B cell (primary cell): ENCODE data around the gene PGA4. TPM values are rescaled to one million over a fixed set of nuclear protein-coding genes. Genes with fewer than 3 reads are reported as not detected.

Experiments used
- ATAC-seq: fragments of 200-7000 bp; cut with Tn5 transposase; one replicate; pipeline ENCODE4 v1.10.0; 2021; ENCODE audit warnings: low read depth, mild to moderate bottlenecking, moderate number of reproducible peaks, moderate library complexity
- CTCF ChIA-PET: fragments of 350-600 bp; sonication (Branson Sonifier 250); formaldehyde crosslinking; loops from one replicate; lab custom pipeline; 2021; ENCODE audit warnings: antibody characterized with exemption, inconsistent platforms; lab: Charles Lee
- POLR2A ChIA-PET: fragments of 350-600 bp; sonication (Branson Sonifier 250); formaldehyde crosslinking; loops from one replicate; lab custom pipeline; 2021; ENCODE audit warnings: antibody characterized with exemption; lab: Charles Lee
- DNase-seq: peaks from one replicate; pipeline ENCODE4 v3.0.0; 2013
- H2AFZ ChIP-seq: 2 replicates; pipeline ENCODE4 v1.6.1; 2012; ENCODE audit warnings: mild to moderate bottlenecking, low read depth, low read length; ENCODE audit not compliant: insufficient read depth, poor library complexity, severe bottlenecking
- H3K27ac ChIP-seq, 2 donors: 1 replicate in 1 of 2; 2 replicates in 1 of 2; pipeline ENCODE4 v1.5.1; 2012 to 2013; ENCODE audit warnings: low read length in 2 of 2, mild to moderate bottlenecking in 2 of 2, moderate library complexity in 1 of 2
- H3K27me3 ChIP-seq, 4 experiments: fragments of 200-600 bp in 1 of 4; sonication (generic) in 1 of 4; replicated peaks in 1 of 4; 1 replicate in 2 of 4; 2 replicates in 2 of 4; pipeline versions ENCODE4 v1.6.1 to v1.7.0; 2013 to 2016; ENCODE audit warnings: low read length in 3 of 4, mild to moderate bottlenecking in 2 of 4, mixed read lengths in 1 of 4, moderate library complexity in 1 of 4; ENCODE audit not compliant: insufficient read depth in 4 of 4, control insufficient read depth in 3 of 4; ENCODE audit errors: control extremely low read depth in 1 of 4
- H3K36me3 ChIP-seq, 2 experiments: replicated peaks in 1 of 2; 1 replicate in 1 of 2; 2 replicates in 1 of 2; pipeline versions ENCODE4 v1.6.1 to v1.7.1; 2013; ENCODE audit warnings: low read length in 1 of 2; ENCODE audit not compliant: insufficient read depth in 2 of 2, control insufficient read depth in 1 of 2; ENCODE audit errors: control extremely low read depth in 1 of 2, extremely low read depth in 1 of 2
- H3K4me1 ChIP-seq, 2 donors: fragments of 200-600 bp in 1 of 2; sonication (generic) in 1 of 2; 1 replicate in 1 of 2; 2 replicates in 1 of 2; pipeline versions ENCODE4 v1.5.1 to v1.6.1; 2013 to 2017; ENCODE audit warnings: low read length in 2 of 2; ENCODE audit not compliant: control insufficient read depth in 2 of 2, insufficient read depth in 2 of 2
- H3K4me2 ChIP-seq: replicated peaks from 2 replicates; pipeline ENCODE3; 2012; ENCODE audit warnings: mild to moderate bottlenecking, low read depth, low read length; ENCODE audit not compliant: poor library complexity, severe bottlenecking
- H3K4me3 ChIP-seq, 5 experiments: fragments of 200-600 bp in 1 of 5; sonication (generic) in 1 of 5; 1 replicate in 3 of 5; 2 replicates in 2 of 5; pipeline versions ENCODE4 v1.5.1 to v1.7.0; 2011 to 2016; ENCODE audit warnings: low read length in 4 of 5, mild to moderate bottlenecking in 4 of 5, low read depth in 2 of 5, control low read depth in 1 of 5, moderate library complexity in 1 of 5; ENCODE audit not compliant: insufficient read depth in 1 of 5; ENCODE audit errors: control extremely low read depth in 1 of 5, extremely low read depth in 1 of 5
- H3K79me2 ChIP-seq: fragments of 200-600 bp; sonication (generic); one replicate; pipeline ENCODE4 v1.6.0; 2016; ENCODE audit warnings: low read length; ENCODE audit not compliant: control insufficient read depth, insufficient read depth
- H3K9ac ChIP-seq: fragments of 200-600 bp; sonication (generic); 2 replicates; pipeline ENCODE4 v1.6.1; 2017; ENCODE audit warnings: mild to moderate bottlenecking, low read length, moderate library complexity
- H3K9me3 ChIP-seq, 3 donors: one replicate each; pipeline versions ENCODE4 v1.6.1 to v1.7.1; 2013; ENCODE audit warnings: low read length in 2 of 3; ENCODE audit not compliant: control insufficient read depth in 2 of 3, insufficient read depth in 1 of 3; ENCODE audit errors: control extremely low read depth in 1 of 3
- H4K20me1 ChIP-seq: 2 replicates; pipeline ENCODE4 v1.6.0; 2012; ENCODE audit warnings: mild to moderate bottlenecking, low read length; ENCODE audit not compliant: insufficient read depth, control insufficient read depth, poor library complexity, severe bottlenecking
- H3K27ac Mint-ChIP-seq: one replicate; pipeline ENCODE4 v1.8.0; 2021; ENCODE audit warnings: mixed read lengths
- H3K27me3 Mint-ChIP-seq: one replicate; pipeline ENCODE4 v1.8.0; 2021; ENCODE audit warnings: mixed read lengths
- H3K4me1 Mint-ChIP-seq: one replicate; pipeline ENCODE4 v1.8.0; 2021; ENCODE audit warnings: mixed read lengths
- H3K4me3 Mint-ChIP-seq: one replicate; pipeline ENCODE4 v1.8.0; 2021; ENCODE audit warnings: mixed read lengths
- H3K9me3 Mint-ChIP-seq: one replicate; pipeline ENCODE4 v1.8.0; 2022; ENCODE audit warnings: mixed read lengths; ENCODE audit not compliant: insufficient read depth
- EZH2 ChIP-seq: IDR thresholded peaks from 2 replicates; pipeline ENCODE4 v1.6.1; 2012; ENCODE audit warnings: borderline replicate concordance, low read depth, mild to moderate bottlenecking, moderate library complexity, low read length; ENCODE audit not compliant: insufficient read depth, poor library complexity, severe bottlenecking
- WGBS: methylation state at CpG from one replicate; pipeline ENCODE4 v1.1.5; 2013; ENCODE audit warnings: missing lambda C conversion rate; ENCODE audit not compliant: insufficient coverage; 5-methylcytosine and 5-hydroxymethylcytosine counted together
- intact Hi-C: fragments of 100-400 bp; cut with micrococcal nuclease; formaldehyde crosslinking; loops from one replicate; pipeline ENCODE4 v1.10.0; 2022
- polyA plus RNA-seq: library from polyadenylated mRNA; depleted of rRNA; stranded (reverse); fragments of >200 nt; gene quantifications from 2 replicates; pipeline ENCODE4 v1.2.3, GENCODE V29; 2012
- total RNA-seq, 2 donors: library from RNA; stranded (reverse); fragments of 120-200 nt in 1 of 2; gene quantifications; 1 replicate in 1 of 2; 2 replicates in 1 of 2; pipeline versions ENCODE4 v1.2.3 to v1.2.4, GENCODE V29; 2013 to 2022
- TF ChIP-seq, protein P1 (sequence below): fragments of 200-600 bp; IDR thresholded peaks from one replicate; pipeline ENCODE4 v1.8.0; 2022; ENCODE audit warnings: antibody characterized with exemption, mild to moderate bottlenecking

PGA4 gene
- total and polyA plus RNA-seq, 2 donors (not counting 1 experiment from before 2014, with no cell fraction given), result not detected

- Histone ChIP-seq H4K20me1 (no peaks in the 10 kb centered on the region), H3K4me2 (no peak overlapping the region), H3K4me1 (no peaks in the 10 kb centered on the region), H3K36me3 (no peaks in the 10 kb centered on the region), H3K4me3 (no peak overlapping the region), H3K27me3 (no peaks in the 10 kb centered on the region), H3K9ac (no peak overlapping the region), H3K27ac (no peak overlapping the region), H3K79me2 (no peaks in the 10 kb centered on the region), H3K9me3 (peaks cover 0 to 3% (median 3%) of the 10 kb centered on the region in 3 donors), H2AFZ (no peak overlapping the region)
- ChIA-PET POLR2A (no interaction called here), CTCF (interaction anchor here (1.3 to 6.5 kb wide), 4 partner anchors 61 to 362 kb away, joined by 3 to 80 read pairs (median 30); partner anchors contain the start of gene CD6)
- 85% methylated on average over 6 of the region's 8 CpGs for WGBS
- DNase-seq (no peak), ATAC-seq (no peak)
- intact Hi-C loops, result no loop called here
- H3K27me3 Mint-ChIP-seq, result peaks cover 13% of the 10 kb centered on the region
- no peak overlapping the region for H3K27ac Mint-ChIP-seq
- TF ChIP-seq EZH2, result no peak
- TF ChIP-seq, protein P1, sequence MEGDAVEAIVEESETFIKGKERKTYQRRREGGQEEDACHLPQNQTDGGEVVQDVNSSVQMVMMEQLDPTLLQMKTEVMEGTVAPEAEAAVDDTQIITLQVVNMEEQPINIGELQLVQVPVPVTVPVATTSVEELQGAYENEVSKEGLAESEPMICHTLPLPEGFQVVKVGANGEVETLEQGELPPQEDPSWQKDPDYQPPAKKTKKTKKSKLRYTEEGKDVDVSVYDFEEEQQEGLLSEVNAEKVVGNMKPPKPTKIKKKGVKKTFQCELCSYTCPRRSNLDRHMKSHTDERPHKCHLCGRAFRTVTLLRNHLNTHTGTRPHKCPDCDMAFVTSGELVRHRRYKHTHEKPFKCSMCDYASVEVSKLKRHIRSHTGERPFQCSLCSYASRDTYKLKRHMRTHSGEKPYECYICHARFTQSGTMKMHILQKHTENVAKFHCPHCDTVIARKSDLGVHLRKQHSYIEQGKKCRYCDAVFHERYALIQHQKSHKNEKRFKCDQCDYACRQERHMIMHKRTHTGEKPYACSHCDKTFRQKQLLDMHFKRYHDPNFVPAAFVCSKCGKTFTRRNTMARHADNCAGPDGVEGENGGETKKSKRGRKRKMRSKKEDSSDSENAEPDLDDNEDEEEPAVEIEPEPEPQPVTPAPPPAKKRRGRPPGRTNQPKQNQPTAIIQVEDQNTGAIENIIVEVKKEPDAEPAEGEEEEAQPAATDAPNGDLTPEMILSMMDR, result no peak
- no peak overlapping the region for H3K4me3 Mint-ChIP-seq
- H3K9me3 Mint-ChIP-seq, result no peaks in the 10 kb centered on the region
- H3K4me1 Mint-ChIP-seq, result peaks cover 3% of the 10 kb centered on the region
Measured at GRCh38 chr11:61189933-61190332, 32.2 kb upstream of the PGA4 start.

GRCh38 chr11:61193596-61193995 lies 28.6 kb upstream of the PGA4 start:
- intact Hi-C loops, result no loop called here
- Histone ChIP-seq H3K4me2 (no peak overlapping the region), H2AFZ (no peak overlapping the region), H3K9me3 (peaks cover 0 to 3% (median 3%) of the 10 kb centered on the region in 3 donors), H3K27ac (no peak overlapping the region), H3K4me3 (no peak overlapping the region), H3K27me3 (peaks cover 0 to 3% (median 0%) of the 10 kb centered on the region in 4 experiments), H3K79me2 (no peaks in the 10 kb centered on the region), H3K9ac (no peak overlapping the region), H3K36me3 (no peaks in the 10 kb centered on the region), H3K4me1 (no peaks in the 10 kb centered on the region), H4K20me1 (no peaks in the 10 kb centered on the region)
- no peaks in the 10 kb centered on the region for H3K9me3 Mint-ChIP-seq
- 75% methylated on average over 8 of the region's 12 CpGs for WGBS
- TF ChIP-seq, protein P1, result no peak
- no peak for TF ChIP-seq EZH2
- ChIA-PET POLR2A (no interaction called here), CTCF (interaction anchor here (0.9 kb wide), 1 partner anchor 363 kb away, joined by 3 read pairs; no protein-coding TSS in a partner anchor)
- no peaks in the 10 kb centered on the region for H3K4me1 Mint-ChIP-seq
- H3K27ac Mint-ChIP-seq, result no peak overlapping the region
- no peak overlapping the region for H3K4me3 Mint-ChIP-seq
- H3K27me3 Mint-ChIP-seq, result peaks cover 23% of the 10 kb centered on the region
- DNase-seq (no peak), ATAC-seq (no peak)
